Peyer's patch (tissue), 4 donors: ENCODE measurements around the gene GATM. TPM values are rescaled to one million over a fixed set of nuclear protein-coding genes. Genes with fewer than 3 reads are reported as not detected.

ENCODE experiments used
- DNase-seq, 3 donors: peaks; one replicate each; pipeline ENCODE4 v3.0.0-alpha.2; 2017 to 2019
- H3K27ac ChIP-seq, 4 donors: fragments of 200-600 bp; sonication (generic); one replicate each; pipeline ENCODE4 v1.5.1; 2016 to 2019
- H3K27me3 ChIP-seq, 2 donors: fragments of 200-600 bp; sonication (generic); one replicate each; pipeline ENCODE4 v1.5.1; 2019
- H3K36me3 ChIP-seq, 3 donors: fragments of 200-600 bp; sonication (generic); one replicate each; pipeline ENCODE4 v1.5.1; 2016 to 2019
- H3K4me1 ChIP-seq, 4 donors: fragments of 200-600 bp; sonication (generic); one replicate each; pipeline ENCODE4 v1.5.1; 2016 to 2019
- H3K4me3 ChIP-seq, 4 donors: fragments of 200-600 bp; sonication (generic); 1 replicate in 3 of 4; 2 replicates in 1 of 4; pipeline ENCODE4 v1.5.1; 2016 to 2019; ENCODE audit warnings: mild to moderate bottlenecking in 1 of 4
- H3K9me3 ChIP-seq, 4 donors: fragments of 200-600 bp; sonication (generic); one replicate each; pipeline ENCODE4 v1.5.1; 2016 to 2019; ENCODE audit warnings: mild to moderate bottlenecking in 1 of 4
- CTCF ChIP-seq, 6 experiments: fragments of 450-650 bp in 4 of 6; fragments of 200-600 bp in 2 of 6; sonication (generic) in 1 of 6; IDR thresholded peaks; one replicate each; pipeline ENCODE4 v1.5.1; 2017 to 2019; ENCODE audit warnings: antibody characterized with exemption in 6 of 6, mild to moderate bottlenecking in 3 of 6, moderate library complexity in 1 of 6
- POLR2A ChIP-seq, 2 donors: fragments of 450-650 bp; IDR thresholded peaks; one replicate each; pipeline ENCODE4 v1.5.1; 2017; ENCODE audit warnings: antibody characterized with exemption in 2 of 2, mild to moderate bottlenecking in 2 of 2, moderate library complexity in 2 of 2
- total RNA-seq, 4 donors: library from RNA; depleted of rRNA; stranded (reverse); fragments of >200 nt; gene quantifications; one replicate each; pipeline ENCODE4 v1.1.0, GENCODE V29; 2016

GATM gene
- total RNA-seq, 4 donors from 2014 or later = 112 to 196 (median 168) TPM

GRCh38 chr15:45351227-45351626, 27.1 kb downstream of the GATM start:
- Histone ChIP-seq H3K4me3 (no peak overlapping the region), H3K36me3 (no peaks in the 10 kb centered on the region), H3K27me3 (no peaks in the 10 kb centered on the region), H3K4me1 (peaks cover 0 to 3% (median 0%) of the 10 kb centered on the region in 4 donors), H3K27ac (no peak overlapping the region), H3K9me3 (no peaks in the 10 kb centered on the region)
- TF ChIP-seq CTCF (IDR thresholded peaks at IDR 0.05) = no peak
- TF ChIP-seq POLR2A (IDR thresholded peaks at IDR 0.05) = no peak
- DNase-seq = no peak

- no peaks in the 10 kb centered on the region for H3K9me3 ChIP-seq
- H3K27me3 ChIP-seq = no peaks in the 10 kb centered on the region
- peaks cover 0 to 3% (median under 1%) of the 10 kb centered on the region in 4 donors for H3K4me1 ChIP-seq
- H3K36me3 ChIP-seq = no peaks in the 10 kb centered on the region
- no peak overlapping the region for H3K27ac ChIP-seq
- DNase-seq = no peak
- H3K4me3 ChIP-seq = no peak overlapping the region
- TF ChIP-seq POLR2A (IDR thresholded peaks at IDR 0.05) = no peak
- TF ChIP-seq CTCF (IDR thresholded peaks at IDR 0.05) = no peak
Observed at GRCh38 chr15:45349623-45350022, 28.7 kb downstream of the GATM start.

- DNase-seq = no peak
- H3K36me3 ChIP-seq = no peaks in the 10 kb centered on the region
- H3K27me3 ChIP-seq = no peaks in the 10 kb centered on the region
- H3K9me3 ChIP-seq = no peaks in the 10 kb centered on the region
- TF ChIP-seq POLR2A (IDR thresholded peaks at IDR 0.05) = no peak
- TF ChIP-seq CTCF (IDR thresholded peaks at IDR 0.05) = no peak
- peaks cover 0 to 10% (median 2%) of the 10 kb centered on the region in 4 donors for H3K4me1 ChIP-seq
- no peak overlapping the region for H3K27ac ChIP-seq
- H3K4me3 ChIP-seq = no peak overlapping the region
Observed at GRCh38 chr15:45347989-45348388, 30.4 kb downstream of the GATM start.

- TF ChIP-seq POLR2A (IDR thresholded peaks at IDR 0.05) = no peak
- no peak for TF ChIP-seq CTCF (IDR thresholded peaks at IDR 0.05)
- Histone ChIP-seq H3K9me3 (no peaks in the 10 kb centered on the region), H3K4me1 (peaks cover 0 to 10% (median 2%) of the 10 kb centered on the region in 4 donors), H3K36me3 (no peaks in the 10 kb centered on the region), H3K27ac (no peak overlapping the region), H3K27me3 (no peaks in the 10 kb centered on the region), H3K4me3 (no peak overlapping the region)
- DNase-seq = no peak
Observed at GRCh38 chr15:45347033-45347432, 31.3 kb downstream of the GATM start.

- no peaks in the 10 kb centered on the region for H3K36me3 ChIP-seq
- H3K4me3 ChIP-seq = no peak overlapping the region
- peaks cover 0 to 10% (median 2%) of the 10 kb centered on the region in 4 donors for H3K4me1 ChIP-seq
- H3K9me3 ChIP-seq = no peaks in the 10 kb centered on the region
- H3K27me3 ChIP-seq = no peaks in the 10 kb centered on the region
- no peak for DNase-seq
- no peak for TF ChIP-seq POLR2A (IDR thresholded peaks at IDR 0.05)
- TF ChIP-seq CTCF (IDR thresholded peaks at IDR 0.05) = no peak
- no peak overlapping the region for H3K27ac ChIP-seq
Observed at GRCh38 chr15:45346381-45346780, 32.0 kb downstream of the GATM start.
